HG03045 (cell line): ENCODE data around the gene ZNF624.

ENCODE experiments used
- ATAC-seq: cut with Tn5 transposase; IDR thresholded peaks from one replicate; pipeline ENCODE4 v1.9.1; 2021; ENCODE audit warnings: mild to moderate bottlenecking, moderate library complexity; ENCODE audit not compliant: unreplicated experiment

The ZNF624 gene

GRCh38 chr17:16599537-16599936 lies 54.1 kb downstream of the ZNF624 start:
- ATAC-seq = no peak

DNA sequence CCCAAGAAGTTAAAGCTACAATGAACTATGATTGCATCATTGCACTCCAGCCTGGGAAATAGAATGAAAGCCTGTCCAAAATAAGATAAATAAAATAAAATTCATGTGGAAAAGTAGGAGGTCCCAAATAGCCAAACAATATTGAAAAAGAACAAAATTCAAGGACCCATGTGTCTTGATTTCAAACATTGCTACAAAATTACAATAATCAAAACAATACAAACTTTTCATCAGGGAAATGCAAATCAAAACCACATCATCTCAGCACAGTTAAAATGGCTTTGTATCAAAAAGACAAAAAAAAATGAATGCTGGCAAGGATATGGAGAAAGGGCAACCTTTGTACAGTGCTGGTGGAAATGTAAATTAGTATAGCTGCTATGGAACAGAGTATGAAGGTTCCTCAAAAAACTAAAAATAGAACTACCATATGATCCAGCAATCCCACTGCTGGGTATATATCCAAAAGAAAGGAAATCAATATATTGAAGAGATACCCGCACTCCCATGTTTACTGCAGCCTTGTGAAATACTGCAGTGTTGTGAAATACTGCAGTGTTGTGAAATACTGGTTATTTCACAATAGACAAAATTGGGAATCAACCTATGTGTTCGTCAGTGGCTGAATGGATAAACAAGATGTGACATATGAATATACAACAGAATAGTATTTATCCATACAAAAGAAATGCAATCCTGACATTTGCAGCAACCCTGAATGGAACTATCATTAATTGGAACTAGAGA lies 60.1 kb downstream of the ZNF624 start:
- no peak for ATAC-seq

DNA sequence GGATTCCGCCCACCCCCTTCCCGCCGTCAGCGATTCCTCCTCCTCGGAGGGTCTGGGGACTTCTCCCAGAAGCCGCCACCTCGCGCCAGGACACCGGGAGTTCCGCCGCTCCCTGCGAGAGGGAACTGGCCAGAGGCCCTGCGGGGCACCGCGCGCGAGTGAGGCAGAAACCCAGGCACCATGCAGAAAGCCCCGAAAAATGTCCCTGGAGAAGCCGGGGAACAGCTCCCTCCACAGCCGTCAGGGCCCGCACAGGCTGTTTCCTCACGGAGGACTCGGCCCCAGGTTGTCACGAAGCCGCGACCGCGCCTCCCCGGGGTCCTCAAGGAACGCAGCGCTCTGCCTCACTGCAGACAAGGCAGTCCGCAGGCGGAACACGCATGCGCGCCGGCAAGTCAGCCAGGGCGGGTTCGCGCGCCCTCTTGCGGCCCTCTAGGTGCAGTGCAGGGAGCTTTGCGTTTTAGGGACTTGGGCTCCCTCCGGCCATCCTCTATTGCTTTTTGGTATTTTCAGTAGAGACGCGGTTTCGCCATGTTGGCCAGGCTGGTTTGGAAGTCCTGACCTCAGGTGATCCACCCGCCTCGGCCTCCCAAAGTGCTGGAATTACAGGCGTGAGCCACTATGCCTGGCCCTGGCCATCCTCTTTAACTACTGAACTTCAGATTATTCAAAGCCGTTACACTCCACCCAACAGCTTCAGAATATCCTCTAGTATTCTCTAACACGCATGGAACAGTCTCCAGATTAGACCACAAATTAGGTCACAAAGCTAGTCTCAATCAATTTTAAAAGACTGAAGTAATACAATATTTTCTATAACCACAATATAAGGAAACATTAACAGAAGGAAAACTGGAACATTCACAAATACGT lies 64.3 kb downstream of the ZNF624 start:
- ATAC-seq = peak; percentile 71

- no peak for ATAC-seq
Observed at GRCh38 chr17:16585796-16586195, 67.9 kb downstream of the ZNF624 start.

- ATAC-seq = no peak
Observed at GRCh38 chr17:16584273-16584995, 69.2 kb downstream of the ZNF624 start.

DNA sequence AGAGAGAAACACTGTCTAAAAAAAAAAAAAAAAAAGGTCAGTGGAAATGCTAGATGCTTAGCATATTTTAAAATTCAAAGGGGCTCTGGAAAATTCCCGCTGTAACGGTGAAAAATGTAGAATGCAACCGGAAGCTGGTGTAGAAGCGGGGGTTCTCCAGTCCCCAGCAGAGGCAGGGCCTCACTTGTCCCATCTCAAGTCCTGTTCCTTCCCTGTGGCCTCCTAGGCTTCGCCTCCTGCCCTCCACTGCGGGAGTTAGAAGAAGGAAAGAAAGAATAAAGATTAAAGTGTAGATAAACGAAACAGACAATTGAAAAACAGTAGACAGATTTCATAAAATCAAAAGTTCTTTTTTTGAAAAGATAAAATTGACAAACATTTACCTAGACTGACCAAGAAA lies 69.9 kb downstream of the ZNF624 start:
- ATAC-seq = no peak

DNA sequence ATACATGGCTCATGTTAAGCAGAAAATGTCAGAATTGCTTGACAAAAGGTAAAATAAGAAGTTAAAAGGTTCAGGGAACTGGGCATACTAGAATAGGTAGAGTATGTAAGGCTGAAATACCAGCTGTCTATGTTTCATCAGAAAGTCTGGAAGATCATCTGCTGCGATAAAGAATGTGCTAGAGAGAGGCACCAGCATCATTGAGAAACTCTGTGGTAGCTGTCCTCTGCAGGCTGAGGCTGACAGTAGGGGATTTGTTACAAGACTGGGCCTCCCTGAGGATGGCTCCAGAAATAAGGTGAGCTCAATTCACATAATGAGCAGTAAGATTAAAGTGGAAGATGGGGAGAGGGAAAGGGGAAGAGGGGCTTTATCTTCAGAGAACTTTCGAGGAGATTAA lies 80.2 kb downstream of the ZNF624 start:
- no peak for ATAC-seq
